Erythroblast (primary cell): ENCODE data around the gene BMPR1B.

ENCODE experiments used
- DNase-seq, 2 experiments: peaks; one replicate each; lab custom pipeline; 2025; lab: John Stamatoyannopoulos, UW
- GATA1 ChIP-seq: IDR thresholded peaks from 2 replicates; pipeline ENCODE4 v1.6.1; 2011; ENCODE audit warnings: low read depth, mild to moderate bottlenecking, control low read depth, low read length, moderate library complexity
- POLR2A ChIP-seq: IDR thresholded peaks from 2 replicates; pipeline ENCODE4 v1.6.1; 2011; ENCODE audit warnings: mild to moderate bottlenecking, low read length

Gene BMPR1B

GRCh38 chr4:94920369-94920768 lies 162.6 kb downstream of the BMPR1B start:
- DNase-seq = no peak
- TF ChIP-seq GATA1 = no peak
- no peak for TF ChIP-seq POLR2A

GRCh38 chr4:94924566-94924965 lies 166.8 kb downstream of the BMPR1B start:
- no peak for DNase-seq
- TF ChIP-seq GATA1 (no peak), POLR2A (no peak)

GRCh38 chr4:94925764-94926347 lies 168.1 kb downstream of the BMPR1B start:
- no peak for DNase-seq
- TF ChIP-seq GATA1 = no peak

GRCh38 chr4:94926936-94927335 lies 169.2 kb downstream of the BMPR1B start:
- TF ChIP-seq POLR2A (no peak), GATA1 (no peak)
- DNase-seq = no peak

GRCh38 chr4:94927696-94928095 lies 169.9 kb downstream of the BMPR1B start:
- TF ChIP-seq POLR2A (no peak), GATA1 (no peak)
- no peak for DNase-seq

- DNase-seq = no peak
- no peak for TF ChIP-seq POLR2A
- TF ChIP-seq GATA1 = no peak
These were observed 171.9 kb downstream of the BMPR1B start for GRCh38 chr4:94929696-94930095.

GRCh38 chr4:94931626-94932025 lies 173.9 kb downstream of the BMPR1B start:
- no peak for DNase-seq
- TF ChIP-seq POLR2A (no peak), GATA1 (no peak)

- DNase-seq = no peak
- TF ChIP-seq POLR2A = no peak
- TF ChIP-seq GATA1 = no peak
These were observed 174.6 kb downstream of the BMPR1B start for GRCh38 chr4:94932366-94932765.

- TF ChIP-seq GATA1 = no peak
- TF ChIP-seq POLR2A = no peak
- no peak for DNase-seq
These were observed 176.0 kb downstream of the BMPR1B start for GRCh38 chr4:94933799-94934198.

GRCh38 chr4:94934201-94934600 lies 176.4 kb downstream of the BMPR1B start:
- TF ChIP-seq GATA1 (no peak), POLR2A (no peak)
- DNase-seq = no peak

GRCh38 chr4:94934864-94935263 lies 177.1 kb downstream of the BMPR1B start:
- TF ChIP-seq POLR2A = no peak
- TF ChIP-seq GATA1 = no peak
- DNase-seq = no peak

GRCh38 chr4:94936854-94937253 lies 179.1 kb downstream of the BMPR1B start:
- DNase-seq = no peak
- TF ChIP-seq POLR2A (no peak), GATA1 (no peak)

GRCh38 chr4:94939791-94940519 lies 182.2 kb downstream of the BMPR1B start:
- TF ChIP-seq GATA1 (no peak), POLR2A (no peak)
- DNase-seq = no peak

GRCh38 chr4:94940520-94940908 lies 182.8 kb downstream of the BMPR1B start:
- no peak for TF ChIP-seq POLR2A
- no peak for TF ChIP-seq GATA1
- no peak for DNase-seq

- TF ChIP-seq POLR2A (no peak), GATA1 (no peak)
- DNase-seq = no peak
These were observed 184.0 kb downstream of the BMPR1B start for GRCh38 chr4:94941706-94942105.
